Measurements from ENCODE around the gene DCAF5.
"Not testable (repeated sequence)": the region's sequence is repeated elsewhere in the genome, so short reads cannot be mapped to it uniquely, and the experiment has no call there.

The DCAF5 gene

GRCh38 chr14:69181491-69181890 is 28.6 kb upstream of the DCAF5 start:
- Histone ChIP-seq H3K9me3 (ENCODE audit: insufficient read depth, low read length) (no peaks in the 10 kb centered on the region), H3K4me1 (ENCODE audit: insufficient read depth, insufficient read length) (peaks cover 2% of the 10 kb centered on the region)

GRCh38 chr14:69175130-69175529 is 22.2 kb upstream of the DCAF5 start:
- no peaks in the 10 kb centered on the region for H3K4me1 ChIP-seq (ENCODE audit: insufficient read depth, insufficient read length)
- no peaks in the 10 kb centered on the region for H3K36me3 ChIP-seq (ENCODE audit: insufficient read depth, insufficient read length, low read length)
- TF ChIP-seq YY1 (IDR thresholded peaks at IDR 0.05; ENCODE audit: insufficient read depth, insufficient read length) (no peak), SUZ12 (IDR thresholded peaks at IDR 0.05; ENCODE audit: extremely low read depth, insufficient read depth, insufficient read length) (no peak), ZNF274 (IDR thresholded peaks at IDR 0.05; ENCODE audit: low read depth, low read length) (no peak)
- no peak overlapping the region for H3K9ac ChIP-seq (ENCODE audit: insufficient read length, low read depth)
- no peaks in the 10 kb centered on the region for H3K27me3 ChIP-seq (ENCODE audit: insufficient read depth, insufficient read length)
- H3K4me3 ChIP-seq (ENCODE audit: insufficient read length, low read depth) = no peak overlapping the region
- no peak for DNase-seq (ENCODE audit: low read depth, low spot score)
- H3K9me3 ChIP-seq (ENCODE audit: insufficient read depth, low read length) = no peaks in the 10 kb centered on the region

More at GRCh38 chr14:69181491-69181890, 28.6 kb upstream of the DCAF5 start:
- no peak for DNase-seq (ENCODE audit: low read depth, low spot score)
- Histone ChIP-seq H3K27me3 (ENCODE audit: insufficient read depth, insufficient read length) (no peaks in the 10 kb centered on the region), H3K36me3 (ENCODE audit: insufficient read depth, insufficient read length, low read length) (no peaks in the 10 kb centered on the region), H3K9ac (ENCODE audit: insufficient read length, low read depth) (no peak overlapping the region), H3K4me3 (ENCODE audit: insufficient read length, low read depth) (no peak overlapping the region)
- TF ChIP-seq SUZ12 (IDR thresholded peaks at IDR 0.05; ENCODE audit: extremely low read depth, insufficient read depth, insufficient read length) = no peak
- TF ChIP-seq ZNF274 (IDR thresholded peaks at IDR 0.05; ENCODE audit: low read depth, low read length) = no peak
- no peak for TF ChIP-seq YY1 (IDR thresholded peaks at IDR 0.05; ENCODE audit: insufficient read depth, insufficient read length)

- no peak overlapping the region for H3K4me3 ChIP-seq (ENCODE audit: insufficient read length, low read depth)
- no peak for DNase-seq (ENCODE audit: low read depth, low spot score)
- no peaks in the 10 kb centered on the region for H3K36me3 ChIP-seq (ENCODE audit: insufficient read depth, insufficient read length, low read length)
Observed at GRCh38 chr14:69171569-69171968, 18.6 kb upstream of the DCAF5 start.

GRCh38 chr14:69170839-69171238 is 17.9 kb upstream of the DCAF5 start:
- Histone ChIP-seq H3K4me3 (ENCODE audit: insufficient read length, low read depth) (no peak overlapping the region), H3K9me3 (ENCODE audit: insufficient read depth, low read length) (no peaks in the 10 kb centered on the region), H3K27me3 (ENCODE audit: insufficient read depth, insufficient read length) (no peaks in the 10 kb centered on the region), H3K9ac (ENCODE audit: insufficient read length, low read depth) (no peak overlapping the region), H3K4me1 (ENCODE audit: insufficient read depth, insufficient read length) (no peaks in the 10 kb centered on the region), H3K36me3 (ENCODE audit: insufficient read depth, insufficient read length, low read length) (no peaks in the 10 kb centered on the region)
- DNase-seq (ENCODE audit: low read depth, low spot score) = no peak
- TF ChIP-seq SUZ12 (IDR thresholded peaks at IDR 0.05; ENCODE audit: extremely low read depth, insufficient read depth, insufficient read length) (no peak), YY1 (IDR thresholded peaks at IDR 0.05; ENCODE audit: insufficient read depth, insufficient read length) (no peak), ZNF274 (IDR thresholded peaks at IDR 0.05; ENCODE audit: low read depth, low read length) (no peak)

More at GRCh38 chr14:69171569-69171968, 18.6 kb upstream of the DCAF5 start:
- no peak for TF ChIP-seq YY1 (IDR thresholded peaks at IDR 0.05; ENCODE audit: insufficient read depth, insufficient read length)
- no peak for TF ChIP-seq SUZ12 (IDR thresholded peaks at IDR 0.05; ENCODE audit: extremely low read depth, insufficient read depth, insufficient read length)
- TF ChIP-seq ZNF274 (IDR thresholded peaks at IDR 0.05; ENCODE audit: low read depth, low read length) = no peak
- Histone ChIP-seq H3K4me1 (ENCODE audit: insufficient read depth, insufficient read length) (no peaks in the 10 kb centered on the region), H3K9ac (ENCODE audit: insufficient read length, low read depth) (no peak overlapping the region), H3K27me3 (ENCODE audit: insufficient read depth, insufficient read length) (no peaks in the 10 kb centered on the region), H3K9me3 (ENCODE audit: insufficient read depth, low read length) (no peaks in the 10 kb centered on the region)

- not testable (repeated sequence) for DNase-seq (ENCODE audit: low read depth, low spot score); H3K27me3 ChIP-seq (ENCODE audit: insufficient read depth, insufficient read length); H3K4me3 ChIP-seq (ENCODE audit: insufficient read length, low read depth); H3K9me3 ChIP-seq (ENCODE audit: insufficient read depth, low read length); H3K4me1 ChIP-seq (ENCODE audit: insufficient read depth, insufficient read length); H3K9ac ChIP-seq (ENCODE audit: insufficient read length, low read depth); H3K36me3 ChIP-seq (ENCODE audit: insufficient read depth, insufficient read length, low read length)
Observed at GRCh38 chr14:69165787-69166186, 12.9 kb upstream of the DCAF5 start.

GRCh38 chr14:69161590-69161989 is 8.7 kb upstream of the DCAF5 start:
- Histone ChIP-seq H3K9me3 (ENCODE audit: insufficient read depth, low read length) (0 out of 2 replicates have a peak, but pooled peaks cover 7% of the 10 kb centered on the region), H3K36me3 (ENCODE audit: insufficient read depth, insufficient read length, low read length) (no peaks in the 10 kb centered on the region), H3K4me3 (ENCODE audit: insufficient read length, low read depth) (no peak overlapping the region), H3K4me1 (ENCODE audit: insufficient read depth, insufficient read length) (no peaks in the 10 kb centered on the region), H3K9ac (ENCODE audit: insufficient read length, low read depth) (no peak overlapping the region), H3K27me3 (ENCODE audit: insufficient read depth, insufficient read length) (no peaks in the 10 kb centered on the region)
- TF ChIP-seq SUZ12 (IDR thresholded peaks at IDR 0.05; ENCODE audit: extremely low read depth, insufficient read depth, insufficient read length) (no peak), ZNF274 (IDR thresholded peaks at IDR 0.05; ENCODE audit: low read depth, low read length) (no peak), YY1 (IDR thresholded peaks at IDR 0.05; ENCODE audit: insufficient read depth, insufficient read length) (no peak)
- no peak for DNase-seq (ENCODE audit: low read depth, low spot score)

- TF ChIP-seq ZNF274 (IDR thresholded peaks at IDR 0.05; ENCODE audit: low read depth, low read length) (no peak), YY1 (IDR thresholded peaks at IDR 0.05; ENCODE audit: insufficient read depth, insufficient read length) (no peak), SUZ12 (IDR thresholded peaks at IDR 0.05; ENCODE audit: extremely low read depth, insufficient read depth, insufficient read length) (no peak)
- Histone ChIP-seq H3K36me3 (ENCODE audit: insufficient read depth, insufficient read length, low read length) (no peaks in the 10 kb centered on the region), H3K27me3 (ENCODE audit: insufficient read depth, insufficient read length) (peaks cover 5% of the 10 kb centered on the region), H3K9ac (ENCODE audit: insufficient read length, low read depth) (no peak overlapping the region), H3K9me3 (ENCODE audit: insufficient read depth, low read length) (no peaks in the 10 kb centered on the region), H3K4me1 (ENCODE audit: insufficient read depth, insufficient read length) (no peaks in the 10 kb centered on the region), H3K4me3 (ENCODE audit: insufficient read length, low read depth) (no peak overlapping the region)
- DNase-seq (ENCODE audit: low read depth, low spot score) = no peak
Observed at GRCh38 chr14:69156224-69156623, 3.3 kb upstream of the DCAF5 start.

GRCh38 chr14:69154779-69155178 is 1.9 kb upstream of the DCAF5 start:
- no peak overlapping the region for H3K9ac ChIP-seq (ENCODE audit: insufficient read length, low read depth)
- H3K36me3 ChIP-seq (ENCODE audit: insufficient read depth, insufficient read length, low read length) = no peaks in the 10 kb centered on the region
- H3K27me3 ChIP-seq (ENCODE audit: insufficient read depth, insufficient read length) = peaks cover 5% of the 10 kb centered on the region
- no peak overlapping the region for H3K4me3 ChIP-seq (ENCODE audit: insufficient read length, low read depth)
- no peaks in the 10 kb centered on the region for H3K9me3 ChIP-seq (ENCODE audit: insufficient read depth, low read length)
- no peak for DNase-seq (ENCODE audit: low read depth, low spot score)
- TF ChIP-seq SUZ12 (IDR thresholded peaks at IDR 0.05; ENCODE audit: extremely low read depth, insufficient read depth, insufficient read length) (no peak), YY1 (IDR thresholded peaks at IDR 0.05; ENCODE audit: insufficient read depth, insufficient read length) (no peak), ZNF274 (IDR thresholded peaks at IDR 0.05; ENCODE audit: low read depth, low read length) (no peak)
- no peaks in the 10 kb centered on the region for H3K4me1 ChIP-seq (ENCODE audit: insufficient read depth, insufficient read length)

Measured in NT2/D1 (cell line).